B cell (primary cell): ENCODE data around the gene CELA1. TPM values are rescaled to one million over a fixed set of nuclear protein-coding genes. Genes with fewer than 3 reads are reported as not detected.

ENCODE experiments used
- ATAC-seq: fragments of 200-7000 bp; cut with Tn5 transposase; one replicate; pipeline ENCODE4 v1.10.0; 2021; ENCODE audit warnings: low read depth, mild to moderate bottlenecking, moderate number of reproducible peaks, moderate library complexity
- CTCF ChIA-PET: fragments of 350-600 bp; sonication (Branson Sonifier 250); formaldehyde crosslinking; loops from one replicate; lab custom pipeline; 2021; ENCODE audit warnings: antibody characterized with exemption, inconsistent platforms; lab: Charles Lee
- POLR2A ChIA-PET: fragments of 350-600 bp; sonication (Branson Sonifier 250); formaldehyde crosslinking; loops from one replicate; lab custom pipeline; 2021; ENCODE audit warnings: antibody characterized with exemption; lab: Charles Lee
- DNase-seq: peaks from one replicate; pipeline ENCODE4 v3.0.0; 2013
- H2AFZ ChIP-seq: 2 replicates; pipeline ENCODE4 v1.6.1; 2012; ENCODE audit warnings: mild to moderate bottlenecking, low read depth, low read length; ENCODE audit not compliant: insufficient read depth, poor library complexity, severe bottlenecking
- H3K27ac ChIP-seq, 2 donors: 1 replicate in 1 of 2; 2 replicates in 1 of 2; pipeline ENCODE4 v1.5.1; 2012 to 2013; ENCODE audit warnings: low read length in 2 of 2, mild to moderate bottlenecking in 2 of 2, moderate library complexity in 1 of 2
- H3K27me3 ChIP-seq, 4 experiments: fragments of 200-600 bp in 1 of 4; sonication (generic) in 1 of 4; replicated peaks in 1 of 4; 1 replicate in 2 of 4; 2 replicates in 2 of 4; pipeline versions ENCODE4 v1.6.1 to v1.7.0; 2013 to 2016; ENCODE audit warnings: low read length in 3 of 4, mild to moderate bottlenecking in 2 of 4, mixed read lengths in 1 of 4, moderate library complexity in 1 of 4; ENCODE audit not compliant: insufficient read depth in 4 of 4, control insufficient read depth in 3 of 4; ENCODE audit errors: control extremely low read depth in 1 of 4
- H3K36me3 ChIP-seq, 2 experiments: replicated peaks in 1 of 2; 1 replicate in 1 of 2; 2 replicates in 1 of 2; pipeline versions ENCODE4 v1.6.1 to v1.7.1; 2013; ENCODE audit warnings: low read length in 1 of 2; ENCODE audit not compliant: insufficient read depth in 2 of 2, control insufficient read depth in 1 of 2; ENCODE audit errors: control extremely low read depth in 1 of 2, extremely low read depth in 1 of 2
- H3K4me1 ChIP-seq, 2 donors: fragments of 200-600 bp in 1 of 2; sonication (generic) in 1 of 2; 1 replicate in 1 of 2; 2 replicates in 1 of 2; pipeline versions ENCODE4 v1.5.1 to v1.6.1; 2013 to 2017; ENCODE audit warnings: low read length in 2 of 2; ENCODE audit not compliant: control insufficient read depth in 2 of 2, insufficient read depth in 2 of 2
- H3K4me2 ChIP-seq: replicated peaks from 2 replicates; pipeline ENCODE3; 2012; ENCODE audit warnings: mild to moderate bottlenecking, low read depth, low read length; ENCODE audit not compliant: poor library complexity, severe bottlenecking
- H3K4me3 ChIP-seq, 5 experiments: fragments of 200-600 bp in 1 of 5; sonication (generic) in 1 of 5; 1 replicate in 3 of 5; 2 replicates in 2 of 5; pipeline versions ENCODE4 v1.5.1 to v1.7.0; 2011 to 2016; ENCODE audit warnings: low read length in 4 of 5, mild to moderate bottlenecking in 4 of 5, low read depth in 2 of 5, control low read depth in 1 of 5, moderate library complexity in 1 of 5; ENCODE audit not compliant: insufficient read depth in 1 of 5; ENCODE audit errors: control extremely low read depth in 1 of 5, extremely low read depth in 1 of 5
- H3K79me2 ChIP-seq: fragments of 200-600 bp; sonication (generic); one replicate; pipeline ENCODE4 v1.6.0; 2016; ENCODE audit warnings: low read length; ENCODE audit not compliant: control insufficient read depth, insufficient read depth
- H3K9ac ChIP-seq: fragments of 200-600 bp; sonication (generic); 2 replicates; pipeline ENCODE4 v1.6.1; 2017; ENCODE audit warnings: mild to moderate bottlenecking, low read length, moderate library complexity
- H3K9me3 ChIP-seq, 3 donors: one replicate each; pipeline versions ENCODE4 v1.6.1 to v1.7.1; 2013; ENCODE audit warnings: low read length in 2 of 3; ENCODE audit not compliant: control insufficient read depth in 2 of 3, insufficient read depth in 1 of 3; ENCODE audit errors: control extremely low read depth in 1 of 3
- H4K20me1 ChIP-seq: 2 replicates; pipeline ENCODE4 v1.6.0; 2012; ENCODE audit warnings: mild to moderate bottlenecking, low read length; ENCODE audit not compliant: insufficient read depth, control insufficient read depth, poor library complexity, severe bottlenecking
- H3K27ac Mint-ChIP-seq: one replicate; pipeline ENCODE4 v1.8.0; 2021; ENCODE audit warnings: mixed read lengths
- H3K27me3 Mint-ChIP-seq: one replicate; pipeline ENCODE4 v1.8.0; 2021; ENCODE audit warnings: mixed read lengths
- H3K4me1 Mint-ChIP-seq: one replicate; pipeline ENCODE4 v1.8.0; 2021; ENCODE audit warnings: mixed read lengths
- H3K4me3 Mint-ChIP-seq: one replicate; pipeline ENCODE4 v1.8.0; 2021; ENCODE audit warnings: mixed read lengths
- H3K9me3 Mint-ChIP-seq: one replicate; pipeline ENCODE4 v1.8.0; 2022; ENCODE audit warnings: mixed read lengths; ENCODE audit not compliant: insufficient read depth
- EZH2 ChIP-seq: IDR thresholded peaks from 2 replicates; pipeline ENCODE4 v1.6.1; 2012; ENCODE audit warnings: borderline replicate concordance, low read depth, mild to moderate bottlenecking, moderate library complexity, low read length; ENCODE audit not compliant: insufficient read depth, poor library complexity, severe bottlenecking
- WGBS: methylation state at CpG from one replicate; pipeline ENCODE4 v1.1.5; 2013; ENCODE audit warnings: missing lambda C conversion rate; ENCODE audit not compliant: insufficient coverage; 5-methylcytosine and 5-hydroxymethylcytosine counted together
- intact Hi-C: fragments of 100-400 bp; cut with micrococcal nuclease; formaldehyde crosslinking; loops from one replicate; pipeline ENCODE4 v1.10.0; 2022
- polyA plus RNA-seq: library from polyadenylated mRNA; depleted of rRNA; stranded (reverse); fragments of >200 nt; gene quantifications from 2 replicates; pipeline ENCODE4 v1.2.3, GENCODE V29; 2012
- total RNA-seq, 2 donors: library from RNA; stranded (reverse); fragments of 120-200 nt in 1 of 2; gene quantifications; 1 replicate in 1 of 2; 2 replicates in 1 of 2; pipeline versions ENCODE4 v1.2.3 to v1.2.4, GENCODE V29; 2013 to 2022
- TF ChIP-seq, protein P1 (sequence below): fragments of 200-600 bp; IDR thresholded peaks from one replicate; pipeline ENCODE4 v1.8.0; 2022; ENCODE audit warnings: antibody characterized with exemption, mild to moderate bottlenecking

The CELA1 gene
- total and polyA plus RNA-seq, 2 donors (not counting 1 experiment from before 2014, with no cell fraction given), result not detected

DNA sequence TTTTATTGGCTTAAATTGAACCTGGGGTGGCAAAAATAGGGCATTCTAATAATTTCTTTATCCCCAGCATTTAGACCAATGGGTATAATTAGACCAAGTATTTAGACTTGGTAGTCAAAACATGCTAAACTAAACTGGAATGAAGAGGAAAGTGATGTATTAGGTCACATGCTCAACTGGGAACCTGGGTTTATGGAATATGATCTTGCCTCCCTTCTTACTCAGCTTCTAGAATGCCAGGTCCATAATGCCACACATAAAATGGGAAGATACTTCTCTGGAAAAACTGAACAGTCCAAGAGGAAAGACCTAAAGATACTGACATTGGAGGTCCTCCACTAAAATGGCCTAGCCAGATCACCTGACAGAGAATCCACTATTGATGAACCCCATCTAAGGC, 16.3 kb downstream of the CELA1 start:
- H3K79me2 ChIP-seq, result no peaks in the 10 kb centered on the region
- peaks cover 50 to 53% of the 10 kb centered on the region in 2 donors for H3K4me1 ChIP-seq
- no peak overlapping the region for H2AFZ ChIP-seq
- peak overlapping the region; percentile 44 for H3K4me2 ChIP-seq
- no peak overlapping the region for H3K4me3 Mint-ChIP-seq
- H3K4me1 Mint-ChIP-seq, result peaks cover 49% of the 10 kb centered on the region
- ATAC-seq, result no peak
- intact Hi-C loops, result no loop called here
- ChIA-PET CTCF (interaction anchor here (1.2 to 4.5 kb wide), 3 partner anchors 12 to 68 kb away, joined by 3 to 38 read pairs (median 7); partner anchors contain the start of gene SMAGP), POLR2A (interaction anchor here (0.6 to 1.0 kb wide), 5 partner anchors 10 to 1589 kb away, joined by 3 to 7 read pairs (median 3); partner anchors contain the start of genes POU6F1, SMAGP and TMBIM6)
- no peaks in the 10 kb centered on the region for H3K27me3 Mint-ChIP-seq
- no peak overlapping the region for H3K9ac ChIP-seq
- no peaks in the 10 kb centered on the region for H3K27me3 ChIP-seq
- H3K4me3 ChIP-seq, result no peak overlapping the region
- H4K20me1 ChIP-seq, result no peaks in the 10 kb centered on the region
- no peaks in the 10 kb centered on the region for H3K9me3 ChIP-seq
- no peak for DNase-seq
- no peak overlapping the region for H3K27ac Mint-ChIP-seq
- no peak overlapping the region for H3K27ac ChIP-seq
- H3K36me3 ChIP-seq, result no peaks in the 10 kb centered on the region
- no peaks in the 10 kb centered on the region for H3K9me3 Mint-ChIP-seq
- TF ChIP-seq, protein P1, sequence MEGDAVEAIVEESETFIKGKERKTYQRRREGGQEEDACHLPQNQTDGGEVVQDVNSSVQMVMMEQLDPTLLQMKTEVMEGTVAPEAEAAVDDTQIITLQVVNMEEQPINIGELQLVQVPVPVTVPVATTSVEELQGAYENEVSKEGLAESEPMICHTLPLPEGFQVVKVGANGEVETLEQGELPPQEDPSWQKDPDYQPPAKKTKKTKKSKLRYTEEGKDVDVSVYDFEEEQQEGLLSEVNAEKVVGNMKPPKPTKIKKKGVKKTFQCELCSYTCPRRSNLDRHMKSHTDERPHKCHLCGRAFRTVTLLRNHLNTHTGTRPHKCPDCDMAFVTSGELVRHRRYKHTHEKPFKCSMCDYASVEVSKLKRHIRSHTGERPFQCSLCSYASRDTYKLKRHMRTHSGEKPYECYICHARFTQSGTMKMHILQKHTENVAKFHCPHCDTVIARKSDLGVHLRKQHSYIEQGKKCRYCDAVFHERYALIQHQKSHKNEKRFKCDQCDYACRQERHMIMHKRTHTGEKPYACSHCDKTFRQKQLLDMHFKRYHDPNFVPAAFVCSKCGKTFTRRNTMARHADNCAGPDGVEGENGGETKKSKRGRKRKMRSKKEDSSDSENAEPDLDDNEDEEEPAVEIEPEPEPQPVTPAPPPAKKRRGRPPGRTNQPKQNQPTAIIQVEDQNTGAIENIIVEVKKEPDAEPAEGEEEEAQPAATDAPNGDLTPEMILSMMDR, result no peak
- no peak for TF ChIP-seq EZH2

DNA sequence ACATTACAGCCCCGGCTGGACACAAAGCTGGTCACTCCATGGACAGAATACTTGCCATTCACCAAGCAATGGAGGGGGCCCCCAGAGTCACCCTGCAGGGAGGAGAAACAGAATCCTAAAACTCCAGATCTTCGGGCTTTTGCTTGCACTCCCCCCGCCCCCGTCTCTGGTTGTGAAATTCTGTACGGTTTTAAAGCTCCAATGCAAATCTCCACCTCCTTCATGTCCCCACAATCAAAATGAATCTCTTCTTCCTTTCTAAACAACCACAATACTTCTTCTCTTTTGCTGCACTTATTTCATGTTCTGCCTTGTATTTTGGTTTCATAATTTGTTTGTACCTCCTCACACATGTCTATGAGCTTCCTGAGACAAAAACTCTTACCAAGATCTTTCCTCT, 16.7 kb downstream of the CELA1 start:
- Histone ChIP-seq H3K27me3 (no peaks in the 10 kb centered on the region), H3K4me3 (no peak overlapping the region), H3K9me3 (peaks cover 0 to under 1% (median 0%) of the 10 kb centered on the region in 3 donors), H4K20me1 (no peaks in the 10 kb centered on the region), H3K9ac (no peak overlapping the region), H2AFZ (peak overlapping the region; percentile 49), H3K36me3 (no peaks in the 10 kb centered on the region), H3K4me1 (peaks cover 53 to 58% of the 10 kb centered on the region in 2 donors), H3K27ac (no peak overlapping the region), H3K4me2 (peak overlapping the region; percentile 44), H3K79me2 (no peaks in the 10 kb centered on the region)
- TF ChIP-seq, protein P1, result no peak
- TF ChIP-seq EZH2, result no peak
- H3K27ac Mint-ChIP-seq, result peak overlapping the region; percentile 3
- ChIA-PET CTCF (interaction anchor here (1.2 to 4.5 kb wide), 3 partner anchors 12 to 67 kb away, joined by 3 to 38 read pairs (median 7); partner anchors contain the start of gene SMAGP), POLR2A (interaction anchor here (0.6 to 1.0 kb wide), 5 partner anchors 9 to 1588 kb away, joined by 3 to 7 read pairs (median 3); partner anchors contain the start of genes POU6F1, SMAGP and TMBIM6)
- DNase-seq (no peak), ATAC-seq (no peak)
- no peaks in the 10 kb centered on the region for H3K27me3 Mint-ChIP-seq
- peak overlapping the region; percentile 9 for H3K4me3 Mint-ChIP-seq
- H3K9me3 Mint-ChIP-seq, result no peaks in the 10 kb centered on the region
- intact Hi-C loops, result loop anchor here (10.0 kb wide), 1 partner anchor 565 kb away; the partner anchor contains the start of gene ATF1
- peaks cover 53% of the 10 kb centered on the region for H3K4me1 Mint-ChIP-seq
- 19% methylated on average over 5 of the region's 5 CpGs for WGBS
